ENCODE measurements around the gene GAA. TPM values are rescaled to one million over a fixed set of nuclear protein-coding genes. Genes with fewer than 3 reads are reported as not detected.
A peak's percentile ranks its signal among the peaks of the same experiment; 100 is the strongest.

GAA gene
- total RNA-seq, 1 experiment from 2014 or later, result 68.4 TPM

GRCh38 chr17:80113033-80113484 lies 11.7 kb downstream of the GAA start:
- H3K36me3 ChIP-seq (replicated peaks; ENCODE audit: control insufficient read depth, insufficient read depth, low read length), result no peaks in the 10 kb centered on the region
- DNase-seq, result peak; percentile 81
- H3K4me3 ChIP-seq (ENCODE audit: insufficient read depth, low read depth, low read length), result no peak overlapping the region
- no peaks in the 10 kb centered on the region for H3K27me3 ChIP-seq (ENCODE audit: control insufficient read depth, insufficient read depth, low read length)

DNA sequence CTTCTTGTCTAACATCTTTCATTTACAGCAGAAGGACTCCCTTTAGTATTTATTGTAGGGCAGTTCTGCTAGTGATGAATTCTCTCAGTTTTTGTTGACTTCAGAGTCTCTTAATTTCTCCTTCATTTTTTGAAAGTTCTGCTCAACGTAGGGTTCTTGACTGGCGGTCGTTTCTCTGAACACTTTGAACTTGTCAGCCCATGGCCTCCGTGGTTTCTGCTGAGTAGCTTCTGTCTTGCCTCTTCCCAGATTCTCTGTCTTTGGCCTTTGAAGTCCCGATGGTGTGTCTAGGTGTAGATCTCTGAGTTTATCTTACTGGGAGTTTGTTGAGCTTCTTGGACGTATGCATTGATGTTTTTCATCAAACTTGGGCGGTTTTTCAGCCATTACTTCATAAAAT lies 13.4 kb downstream of the GAA start:
- no peaks in the 10 kb centered on the region for H3K27me3 ChIP-seq (ENCODE audit: control insufficient read depth, insufficient read depth, low read length)
- H3K4me3 ChIP-seq (ENCODE audit: insufficient read depth, low read depth, low read length), result no peak overlapping the region
- no peaks in the 10 kb centered on the region; the same call in 1 of the 2 replicates for H3K36me3 ChIP-seq (replicated peaks; ENCODE audit: control insufficient read depth, insufficient read depth, low read length)
- no peak for DNase-seq

DNA sequence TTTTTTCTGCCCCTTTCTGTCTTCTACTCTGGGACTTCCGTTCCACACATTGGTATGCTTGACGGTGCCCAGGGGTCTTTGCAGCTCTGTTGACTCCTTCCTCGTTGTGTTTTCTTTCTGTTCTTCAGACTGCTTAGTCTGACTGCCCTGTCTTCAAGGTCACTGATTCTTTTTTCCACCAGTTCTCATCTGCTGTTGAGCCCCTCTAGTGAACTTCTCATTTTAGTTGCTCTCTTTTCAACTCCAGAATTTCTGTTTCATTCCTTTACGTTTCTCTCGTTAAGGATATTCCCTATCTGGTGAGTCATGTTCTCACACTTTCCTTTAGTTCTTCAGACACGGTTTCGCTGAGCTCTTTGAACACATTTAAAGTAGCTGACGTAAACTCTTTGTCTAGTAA lies 13.8 kb downstream of the GAA start:
- no peak for DNase-seq
- Histone ChIP-seq H3K27me3 (ENCODE audit: control insufficient read depth, insufficient read depth, low read length) (no peaks in the 10 kb centered on the region), H3K4me3 (ENCODE audit: insufficient read depth, low read depth, low read length) (no peak overlapping the region), H3K36me3 (replicated peaks; ENCODE audit: control insufficient read depth, insufficient read depth, low read length) (no peaks in the 10 kb centered on the region; the same call in 1 of the 2 replicates)

GRCh38 chr17:80116276-80116920 lies 15.0 kb downstream of the GAA start:
- Histone ChIP-seq H3K4me3 (ENCODE audit: insufficient read depth, low read depth, low read length) (no peak overlapping the region), H3K27me3 (ENCODE audit: control insufficient read depth, insufficient read depth, low read length) (no peaks in the 10 kb centered on the region), H3K36me3 (replicated peaks; ENCODE audit: control insufficient read depth, insufficient read depth, low read length) (no peaks in the 10 kb centered on the region; the same call in 1 of the 2 replicates)
- no peak for DNase-seq

- DNase-seq, result peak; percentile 32
- H3K27me3 ChIP-seq (ENCODE audit: control insufficient read depth, insufficient read depth, low read length), result no peaks in the 10 kb centered on the region
- no peak overlapping the region for H3K4me3 ChIP-seq (ENCODE audit: insufficient read depth, low read depth, low read length)
- no peaks in the 10 kb centered on the region; the same call in 1 of the 2 replicates for H3K36me3 ChIP-seq (replicated peaks; ENCODE audit: control insufficient read depth, insufficient read depth, low read length)
Measured at GRCh38 chr17:80116921-80117380, 15.6 kb downstream of the GAA start.

DNA sequence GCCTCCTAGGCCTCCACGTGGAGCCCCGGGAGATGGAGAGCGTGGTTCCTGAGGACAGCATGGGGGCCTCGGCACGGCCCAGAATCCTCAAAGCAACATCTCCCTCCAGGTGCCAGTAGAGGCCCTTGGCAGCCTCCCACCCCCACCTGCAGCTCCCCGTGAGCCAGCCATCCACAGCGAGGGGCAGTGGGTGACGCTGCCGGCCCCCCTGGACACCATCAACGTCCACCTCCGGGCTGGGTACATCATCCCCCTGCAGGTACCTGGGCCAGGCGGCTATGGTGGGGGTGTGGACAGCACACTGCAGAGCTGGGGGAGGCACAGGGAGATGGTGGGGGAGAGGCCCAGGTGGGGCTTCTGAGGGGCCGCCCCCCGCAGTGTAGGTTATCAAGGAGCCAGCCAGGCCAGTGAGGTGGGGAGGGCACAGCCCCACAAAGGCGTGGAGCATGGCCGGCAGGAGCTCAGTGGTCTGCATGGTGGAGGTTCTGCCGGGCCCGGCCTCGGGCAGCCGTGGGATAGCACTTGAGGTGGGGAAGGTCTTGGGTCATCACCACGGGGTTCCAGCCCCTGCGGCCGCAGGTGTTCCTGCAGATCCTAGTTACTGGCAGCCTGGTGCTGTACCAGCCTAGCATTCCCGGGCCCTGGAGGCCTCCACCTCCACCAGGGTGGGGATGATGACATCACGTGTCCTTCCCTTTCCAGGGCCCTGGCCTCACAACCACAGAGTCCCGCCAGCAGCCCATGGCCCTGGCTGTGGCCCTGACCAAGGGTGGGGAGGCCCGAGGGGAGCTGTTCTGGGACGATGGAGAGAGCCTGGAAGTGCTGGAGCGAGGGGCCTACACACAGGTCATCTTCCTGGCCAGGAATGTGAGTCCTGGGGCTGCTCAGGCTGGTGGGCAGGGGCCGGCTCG lies 16.4 kb downstream of the GAA start:
- no peaks in the 10 kb centered on the region for H3K27me3 ChIP-seq (ENCODE audit: control insufficient read depth, insufficient read depth, low read length)
- DNase-seq, result peak; percentile 51
- H3K36me3 ChIP-seq (replicated peaks; ENCODE audit: control insufficient read depth, insufficient read depth, low read length), result no peaks in the 10 kb centered on the region; the same call in 1 of the 2 replicates
- no peak overlapping the region for H3K4me3 ChIP-seq (ENCODE audit: insufficient read depth, low read depth, low read length)

GRCh38 chr17:80118601-80119270 lies 17.4 kb downstream of the GAA start:
- no peak overlapping the region for H3K4me3 ChIP-seq (ENCODE audit: insufficient read depth, low read depth, low read length)
- H3K36me3 ChIP-seq (replicated peaks; ENCODE audit: control insufficient read depth, insufficient read depth, low read length), result no peaks in the 10 kb centered on the region; the same call in 1 of the 2 replicates
- no peaks in the 10 kb centered on the region for H3K27me3 ChIP-seq (ENCODE audit: control insufficient read depth, insufficient read depth, low read length)
- DNase-seq, result no peak

DNA sequence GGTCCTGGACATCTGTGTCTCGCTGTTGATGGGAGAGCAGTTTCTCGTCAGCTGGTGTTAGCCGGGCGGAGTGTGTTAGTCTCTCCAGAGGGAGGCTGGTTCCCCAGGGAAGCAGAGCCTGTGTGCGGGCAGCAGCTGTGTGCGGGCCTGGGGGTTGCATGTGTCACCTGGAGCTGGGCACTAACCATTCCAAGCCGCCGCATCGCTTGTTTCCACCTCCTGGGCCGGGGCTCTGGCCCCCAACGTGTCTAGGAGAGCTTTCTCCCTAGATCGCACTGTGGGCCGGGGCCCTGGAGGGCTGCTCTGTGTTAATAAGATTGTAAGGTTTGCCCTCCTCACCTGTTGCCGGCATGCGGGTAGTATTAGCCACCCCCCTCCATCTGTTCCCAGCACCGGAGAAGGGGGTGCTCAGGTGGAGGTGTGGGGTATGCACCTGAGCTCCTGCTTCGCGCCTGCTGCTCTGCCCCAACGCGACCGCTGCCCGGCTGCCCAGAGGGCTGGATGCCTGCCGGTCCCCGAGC lies 17.9 kb downstream of the GAA start:
- peak; percentile 63 for DNase-seq
- Histone ChIP-seq H3K36me3 (replicated peaks; ENCODE audit: control insufficient read depth, insufficient read depth, low read length) (no peaks in the 10 kb centered on the region; the same call in 1 of the 2 replicates), H3K4me3 (ENCODE audit: insufficient read depth, low read depth, low read length) (no peak overlapping the region), H3K27me3 (ENCODE audit: control insufficient read depth, insufficient read depth, low read length) (no peaks in the 10 kb centered on the region)

- no peaks in the 10 kb centered on the region; the same call in 1 of the 2 replicates for H3K36me3 ChIP-seq (replicated peaks; ENCODE audit: control insufficient read depth, insufficient read depth, low read length)
- peak; percentile 52 for DNase-seq
- H3K27me3 ChIP-seq (ENCODE audit: control insufficient read depth, insufficient read depth, low read length), result no peaks in the 10 kb centered on the region
- no peak overlapping the region for H3K4me3 ChIP-seq (ENCODE audit: insufficient read depth, low read depth, low read length)
Measured at GRCh38 chr17:80119839-80120238, 18.5 kb downstream of the GAA start.

GRCh38 chr17:80122026-80122575 lies 20.7 kb downstream of the GAA start:
- no peaks in the 10 kb centered on the region; the same call in 1 of the 2 replicates for H3K36me3 ChIP-seq (replicated peaks; ENCODE audit: control insufficient read depth, insufficient read depth, low read length)
- H3K27me3 ChIP-seq (ENCODE audit: control insufficient read depth, insufficient read depth, low read length), result no peaks in the 10 kb centered on the region
- no peak for DNase-seq
- no peak overlapping the region for H3K4me3 ChIP-seq (ENCODE audit: insufficient read depth, low read depth, low read length)

GRCh38 chr17:80122926-80123505 lies 21.6 kb downstream of the GAA start:
- Histone ChIP-seq H3K4me3 (ENCODE audit: insufficient read depth, low read depth, low read length) (no peak overlapping the region), H3K27me3 (ENCODE audit: control insufficient read depth, insufficient read depth, low read length) (no peaks in the 10 kb centered on the region), H3K36me3 (replicated peaks; ENCODE audit: control insufficient read depth, insufficient read depth, low read length) (no peaks in the 10 kb centered on the region; the same call in 1 of the 2 replicates)
- no peak for DNase-seq

DNA sequence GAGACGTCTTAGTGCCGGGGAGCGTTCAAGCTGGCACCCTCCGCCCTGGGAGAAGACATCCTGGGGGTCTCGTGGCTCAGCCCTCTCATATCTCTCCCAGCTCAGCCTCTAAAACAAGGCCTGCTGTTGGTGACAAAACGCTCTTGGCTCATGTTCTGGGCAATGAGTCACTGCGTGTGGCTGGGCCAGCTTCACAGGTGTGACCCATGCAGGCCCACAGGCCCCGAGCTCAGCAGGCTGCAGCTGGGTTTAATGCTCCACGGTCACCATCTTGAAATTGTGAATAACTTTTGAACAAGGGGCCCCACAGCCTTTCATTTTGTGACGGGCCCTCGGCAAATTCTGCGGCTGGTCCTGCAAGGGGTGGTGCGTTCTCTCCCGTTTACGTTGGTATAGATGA lies 22.4 kb downstream of the GAA start:
- no peak overlapping the region for H3K4me3 ChIP-seq (ENCODE audit: insufficient read depth, low read depth, low read length)
- no peaks in the 10 kb centered on the region for H3K36me3 ChIP-seq (replicated peaks; ENCODE audit: control insufficient read depth, insufficient read depth, low read length)
- DNase-seq, result no peak
- no peaks in the 10 kb centered on the region for H3K27me3 ChIP-seq (ENCODE audit: control insufficient read depth, insufficient read depth, low read length)

GRCh38 chr17:80124351-80124981 lies 23.1 kb downstream of the GAA start:
- H3K4me3 ChIP-seq (ENCODE audit: insufficient read depth, low read depth, low read length), result no peak overlapping the region
- no peaks in the 10 kb centered on the region for H3K36me3 ChIP-seq (replicated peaks; ENCODE audit: control insufficient read depth, insufficient read depth, low read length)
- DNase-seq, result peak; percentile 90
- no peaks in the 10 kb centered on the region for H3K27me3 ChIP-seq (ENCODE audit: control insufficient read depth, insufficient read depth, low read length)

All from H7 (cell line).